Activated CD4-positive, alpha-beta T cell treated with anti-CD3 and anti-CD28 coated beads for 36 hours (primary cell): Measurements from ENCODE around the gene TBC1D4. TPM values are rescaled to one million over a fixed set of nuclear protein-coding genes. Genes with fewer than 3 reads are reported as not detected.

Experiments
- ATAC-seq: fragments of 200-7000 bp; cut with Tn5 transposase; one replicate; pipeline ENCODE4 v1.10.0; 2021; ENCODE audit warnings: mild to moderate bottlenecking, moderate library complexity
- CTCF ChIA-PET: fragments of 350-600 bp; sonication (Branson Sonifier 250); formaldehyde crosslinking; loops from one replicate; lab custom pipeline; 2021; ENCODE audit warnings: antibody characterized with exemption; lab: Charles Lee
- POLR2A ChIA-PET: fragments of 350-600 bp; sonication (Branson Sonifier 250); formaldehyde crosslinking; loops from one replicate; lab custom pipeline; 2021; ENCODE audit warnings: antibody characterized with exemption, inconsistent platforms; lab: Charles Lee
- DNase-seq: peaks from one replicate; pipeline ENCODE4 v3.0.0-alpha.2; 2020
- H3K27ac Mint-ChIP-seq: one replicate; pipeline ENCODE4 v1.8.0; 2021; ENCODE audit warnings: mixed read lengths
- H3K27me3 Mint-ChIP-seq: one replicate; pipeline ENCODE4 v1.8.0; 2021; ENCODE audit warnings: mixed read lengths
- H3K36me3 Mint-ChIP-seq: one replicate; pipeline ENCODE4 v1.8.0; 2021; ENCODE audit warnings: low read depth, mixed read lengths
- H3K4me1 Mint-ChIP-seq: one replicate; pipeline ENCODE4 v1.8.0; 2021; ENCODE audit warnings: mixed read lengths
- H3K4me3 Mint-ChIP-seq: one replicate; pipeline ENCODE4 v1.8.0; 2021; ENCODE audit warnings: mild to moderate bottlenecking, moderate library complexity, mixed read lengths
- H3K9me3 Mint-ChIP-seq: one replicate; pipeline ENCODE4 v1.8.0; 2021; ENCODE audit warnings: low read depth, mixed read lengths
- intact Hi-C, 2 experiments: fragments of 100-400 bp; cut with DNase I in 1 of 2; cut with micrococcal nuclease in 1 of 2; formaldehyde crosslinking; loops; one replicate each; pipeline versions ENCODE4 v1.14.2 to v1.15.1; 2022 to 2024; cut with DNase I, micrococcal nuclease
- total RNA-seq, 2 experiments: library from RNA; stranded (reverse); gene quantifications; one replicate each; pipeline ENCODE4 v1.2.3, GENCODE V29; 2021

TBC1D4 gene
- total RNA-seq, 2 experiments from 2014 or later: 29.4 to 31.7 TPM

- ChIA-PET CTCF (interaction anchor here (0.9 to 1.2 kb wide), 2 partner anchors 10 to 14 kb away, joined by 3 read pairs; no protein-coding TSS in a partner anchor), POLR2A (no interaction called here)
- Mint-ChIP-seq H3K4me3 (no peak overlapping the region), H3K36me3 (no peaks in the 10 kb centered on the region), H3K27me3 (peaks cover 8% of the 10 kb centered on the region), H3K27ac (no peak overlapping the region), H3K4me1 (no peaks in the 10 kb centered on the region), H3K9me3 (no peaks in the 10 kb centered on the region)
- DNase-seq: no peak
- intact Hi-C loops: no loop called here
- no peak for ATAC-seq
Observed at GRCh38 chr13:75468602-75469001, 13.4 kb downstream of the TBC1D4 start.

- DNase-seq (no peak), ATAC-seq (no peak)
- Mint-ChIP-seq H3K27ac (no peak overlapping the region), H3K4me1 (no peaks in the 10 kb centered on the region), H3K36me3 (no peaks in the 10 kb centered on the region), H3K4me3 (no peak overlapping the region), H3K9me3 (no peaks in the 10 kb centered on the region), H3K27me3 (peaks cover 8% of the 10 kb centered on the region)
- CTCF ChIA-PET: interaction anchor here (0.9 to 1.2 kb wide), 3 partner anchors 11 to 24 kb away, joined by 3 to 4 read pairs (median 3); partner anchors contain the start of gene TBC1D4
- POLR2A ChIA-PET: no interaction called here
- intact Hi-C loops: no loop called here
Observed at GRCh38 chr13:75468098-75468497, 13.9 kb downstream of the TBC1D4 start.

- no peaks in the 10 kb centered on the region for H3K4me1 Mint-ChIP-seq
- no peak overlapping the region for H3K4me3 Mint-ChIP-seq
- intact Hi-C loops: no loop called here
- DNase-seq (no peak), ATAC-seq (no peak)
- CTCF ChIA-PET: interaction anchor here (0.5 to 1.1 kb wide), 3 partner anchors 15 to 130 kb away, joined by 3 to 4 read pairs (median 3); partner anchors contain the start of gene TBC1D4
- H3K36me3 Mint-ChIP-seq: no peaks in the 10 kb centered on the region
- H3K27ac Mint-ChIP-seq: no peak overlapping the region
- POLR2A ChIA-PET: no interaction called here
- no peaks in the 10 kb centered on the region for H3K9me3 Mint-ChIP-seq
- peaks cover 12% of the 10 kb centered on the region for H3K27me3 Mint-ChIP-seq
Observed at GRCh38 chr13:75467040-75467728, 14.8 kb downstream of the TBC1D4 start.

GRCh38 chr13:75465236-75465635 lies 16.7 kb downstream of the TBC1D4 start:
- Mint-ChIP-seq H3K36me3 (no peaks in the 10 kb centered on the region), H3K4me3 (no peak overlapping the region), H3K27me3 (peaks cover 14% of the 10 kb centered on the region), H3K27ac (no peak overlapping the region), H3K9me3 (no peaks in the 10 kb centered on the region), H3K4me1 (no peaks in the 10 kb centered on the region)
- no peak for ATAC-seq
- intact Hi-C loops: no loop called here
- ChIA-PET POLR2A (no interaction called here), CTCF (interaction anchor here (0.6 kb wide), 1 partner anchor 1687 kb away, joined by 3 read pairs; no protein-coding TSS in a partner anchor)
- no peak for DNase-seq

- CTCF ChIA-PET: interaction anchor here (0.6 to 1.7 kb wide), 2 partner anchors 31 to 587 kb away, joined by 3 to 4 read pairs; no protein-coding TSS in a partner anchor
- Mint-ChIP-seq H3K36me3 (no peaks in the 10 kb centered on the region), H3K27ac (no peak overlapping the region), H3K4me3 (no peak overlapping the region), H3K9me3 (no peaks in the 10 kb centered on the region), H3K4me1 (no peaks in the 10 kb centered on the region), H3K27me3 (peaks cover 16% of the 10 kb centered on the region)
- intact Hi-C loops: no loop called here
- no peak for DNase-seq
- POLR2A ChIA-PET: no interaction called here
- ATAC-seq: no peak
Observed at GRCh38 chr13:75461314-75461713, 20.7 kb downstream of the TBC1D4 start.

- ATAC-seq (no peak), DNase-seq (no peak)
- intact Hi-C loops: no loop called here
- H3K36me3 Mint-ChIP-seq: no peaks in the 10 kb centered on the region
- H3K27me3 Mint-ChIP-seq: peaks cover 12% of the 10 kb centered on the region
- POLR2A ChIA-PET: no interaction called here
- CTCF ChIA-PET: interaction anchor here (1.7 kb wide), 1 partner anchor 30 kb away, joined by 4 read pairs; no protein-coding TSS in a partner anchor
- H3K4me1 Mint-ChIP-seq: no peaks in the 10 kb centered on the region
- no peak overlapping the region for H3K4me3 Mint-ChIP-seq
- no peaks in the 10 kb centered on the region for H3K9me3 Mint-ChIP-seq
- no peak overlapping the region for H3K27ac Mint-ChIP-seq
Observed at GRCh38 chr13:75460644-75461043, 21.3 kb downstream of the TBC1D4 start.

- intact Hi-C loops: no loop called here
- no peak overlapping the region for H3K27ac Mint-ChIP-seq
- ChIA-PET CTCF (interaction anchor here (0.6 to 0.7 kb wide), 2 partner anchors 28 to 334 kb away, joined by 3 to 4 read pairs; no protein-coding TSS in a partner anchor), POLR2A (interaction anchor here (0.6 kb wide), 1 partner anchor 93 kb away, joined by 3 read pairs; no protein-coding TSS in a partner anchor)
- no peaks in the 10 kb centered on the region for H3K36me3 Mint-ChIP-seq
- peaks cover 11% of the 10 kb centered on the region for H3K27me3 Mint-ChIP-seq
- ATAC-seq (no peak), DNase-seq (no peak)
- no peak overlapping the region for H3K4me3 Mint-ChIP-seq
- H3K9me3 Mint-ChIP-seq: no peaks in the 10 kb centered on the region
- no peaks in the 10 kb centered on the region for H3K4me1 Mint-ChIP-seq
Observed at GRCh38 chr13:75458696-75459422, 23.1 kb downstream of the TBC1D4 start.

- no peak overlapping the region for H3K27ac Mint-ChIP-seq
- no peaks in the 10 kb centered on the region for H3K4me1 Mint-ChIP-seq
- CTCF ChIA-PET: no interaction called here
- no peaks in the 10 kb centered on the region for H3K36me3 Mint-ChIP-seq
- intact Hi-C loops: no loop called here
- POLR2A ChIA-PET: no interaction called here
- H3K9me3 Mint-ChIP-seq: no peaks in the 10 kb centered on the region
- ATAC-seq (no peak), DNase-seq (no peak)
- H3K27me3 Mint-ChIP-seq: peaks cover 7% of the 10 kb centered on the region
- no peak overlapping the region for H3K4me3 Mint-ChIP-seq
Observed at GRCh38 chr13:75455962-75456361, 26.0 kb downstream of the TBC1D4 start.

- Mint-ChIP-seq H3K27me3 (peaks cover 3% of the 10 kb centered on the region), H3K36me3 (no peaks in the 10 kb centered on the region), H3K27ac (no peak overlapping the region), H3K9me3 (no peaks in the 10 kb centered on the region), H3K4me1 (no peaks in the 10 kb centered on the region), H3K4me3 (no peak overlapping the region)
- ChIA-PET CTCF (interaction anchor here (1.2 kb wide), 1 partner anchor 15 kb away, joined by 3 read pairs; no protein-coding TSS in a partner anchor), POLR2A (no interaction called here)
- intact Hi-C loops: no loop called here
- ATAC-seq: no peak
- no peak for DNase-seq
Observed at GRCh38 chr13:75454497-75454896, 27.5 kb downstream of the TBC1D4 start.

GRCh38 chr13:75452564-75452963 lies 29.4 kb downstream of the TBC1D4 start:
- Mint-ChIP-seq H3K4me3 (no peak overlapping the region), H3K27me3 (peaks cover 3% of the 10 kb centered on the region), H3K36me3 (no peaks in the 10 kb centered on the region), H3K4me1 (no peaks in the 10 kb centered on the region), H3K27ac (no peak overlapping the region), H3K9me3 (no peaks in the 10 kb centered on the region)
- ChIA-PET CTCF (no interaction called here), POLR2A (no interaction called here)
- no peak for DNase-seq
- ATAC-seq: no peak
- intact Hi-C loops: no loop called here

GRCh38 chr13:75447493-75447892 lies 34.5 kb downstream of the TBC1D4 start:
- H3K36me3 Mint-ChIP-seq: no peaks in the 10 kb centered on the region
- CTCF ChIA-PET: no interaction called here
- no peaks in the 10 kb centered on the region for H3K9me3 Mint-ChIP-seq
- H3K4me3 Mint-ChIP-seq: no peak overlapping the region
- H3K4me1 Mint-ChIP-seq: no peaks in the 10 kb centered on the region
- ATAC-seq: no peak
- no peak for DNase-seq
- intact Hi-C loops: no loop called here
- POLR2A ChIA-PET: no interaction called here
- H3K27ac Mint-ChIP-seq: no peak overlapping the region
- peaks cover 2% of the 10 kb centered on the region for H3K27me3 Mint-ChIP-seq
